IPS-20b (cell line): ENCODE data around the gene MYL6B.

Experiments used
- H3K27ac ChIP-seq: one replicate; pipeline ENCODE4 v1.5.1; 2013; ENCODE audit warnings: low read length
- H3K27me3 ChIP-seq: 2 replicates; pipeline ENCODE4 v1.6.1; 2013; ENCODE audit warnings: mild to moderate bottlenecking, low read length, inconsistent platforms; ENCODE audit not compliant: insufficient read depth
- H3K36me3 ChIP-seq: 2 replicates; pipeline ENCODE4 v1.6.1; 2013; ENCODE audit warnings: low read depth, mild to moderate bottlenecking, inconsistent platforms, low read length, moderate library complexity; ENCODE audit not compliant: insufficient read depth
- H3K4me1 ChIP-seq: 2 replicates; pipeline ENCODE4 v1.6.1; 2013; ENCODE audit warnings: mild to moderate bottlenecking, control low read depth, inconsistent platforms, low read length, moderate library complexity; ENCODE audit not compliant: insufficient read depth
- H3K4me3 ChIP-seq: 2 replicates; pipeline ENCODE4 v1.5.1; 2013; ENCODE audit warnings: mild to moderate bottlenecking, low read length, inconsistent platforms
- H3K9ac ChIP-seq: 2 replicates; pipeline ENCODE4 v1.6.1; 2013; ENCODE audit warnings: low read depth, mild to moderate bottlenecking, inconsistent platforms, low read length, moderate library complexity
- H3K9me3 ChIP-seq: 2 replicates; pipeline ENCODE4 v1.6.1; 2013; ENCODE audit warnings: mild to moderate bottlenecking, low read depth, low read length, inconsistent platforms; ENCODE audit not compliant: insufficient read depth

The MYL6B gene

GRCh38 chr12:56127485-56127887, 24.9 kb upstream of the MYL6B start:
- H3K27ac ChIP-seq = no peak overlapping the region
- H3K9ac ChIP-seq = peak overlapping the region; percentile 74; the same call in 1 of the 2 replicates
- H3K4me1 ChIP-seq = peaks cover 13% of the 10 kb centered on the region; the same call in 1 of the 2 replicates
- no peaks in the 10 kb centered on the region for H3K9me3 ChIP-seq
- H3K27me3 ChIP-seq = no peaks in the 10 kb centered on the region
- peak overlapping the region; percentile 63 for H3K4me3 ChIP-seq
- H3K36me3 ChIP-seq = peaks cover 25% of the 10 kb centered on the region

- H3K9me3 ChIP-seq = no peaks in the 10 kb centered on the region
- H3K36me3 ChIP-seq = peaks cover 29% of the 10 kb centered on the region
- peak within 1 kb of the TSS; percentile 93 for H3K9ac ChIP-seq
- no peaks in the 10 kb centered on the region for H3K27me3 ChIP-seq
- no peak within 1 kb of the TSS for H3K27ac ChIP-seq
- peaks cover 13% of the 10 kb centered on the region; the same call in 1 of the 2 replicates for H3K4me1 ChIP-seq
- peak within 1 kb of the TSS; percentile 86 for H3K4me3 ChIP-seq
These were observed 24.3 kb upstream of the MYL6B start, which contains the start of gene ESYT1 for GRCh38 chr12:56127888-56128669. Gene ESYT1, plus strand, starts transcription at chr12:56128267. Its CDS starts 53 bp downstream, at chr12:56128320.

GRCh38 chr12:56128670-56129205, 23.6 kb upstream of the MYL6B start:
- no peak overlapping the region for H3K27ac ChIP-seq

GRCh38 chr12:56129206-56129941, 23.0 kb upstream of the MYL6B start:
- Histone ChIP-seq H3K36me3 (peaks cover 42% of the 10 kb centered on the region), H3K9ac (peak overlapping the region; percentile 93), H3K4me3 (peak overlapping the region; percentile 86), H3K27me3 (no peaks in the 10 kb centered on the region), H3K9me3 (no peaks in the 10 kb centered on the region), H3K4me1 (peaks cover 13% of the 10 kb centered on the region; the same call in 1 of the 2 replicates), H3K27ac (no peak overlapping the region)

More at GRCh38 chr12:56128670-56129205, 23.6 kb upstream of the MYL6B start:
- Histone ChIP-seq H3K27me3 (no peaks in the 10 kb centered on the region), H3K4me3 (peak overlapping the region; percentile 86), H3K36me3 (peaks cover 35% of the 10 kb centered on the region), H3K4me1 (peaks cover 13% of the 10 kb centered on the region; the same call in 1 of the 2 replicates), H3K9me3 (no peaks in the 10 kb centered on the region), H3K9ac (peak overlapping the region; percentile 93)

- peak overlapping the region; percentile 86; the same call in 1 of the 2 replicates for H3K4me3 ChIP-seq
- no peaks in the 10 kb centered on the region for H3K27me3 ChIP-seq
- peaks cover 13% of the 10 kb centered on the region; the same call in 1 of the 2 replicates for H3K4me1 ChIP-seq
- H3K9me3 ChIP-seq = no peaks in the 10 kb centered on the region
- peak overlapping the region; percentile 93; the same call in 1 of the 2 replicates for H3K9ac ChIP-seq
- H3K27ac ChIP-seq = no peak overlapping the region
- peaks cover 48% of the 10 kb centered on the region for H3K36me3 ChIP-seq
These were observed 22.4 kb upstream of the MYL6B start for GRCh38 chr12:56129942-56130495.

GRCh38 chr12:56130876-56131275, 21.5 kb upstream of the MYL6B start:
- no peaks in the 10 kb centered on the region for H3K9me3 ChIP-seq
- H3K27ac ChIP-seq = no peak overlapping the region
- no peaks in the 10 kb centered on the region for H3K27me3 ChIP-seq
- H3K4me1 ChIP-seq = peaks cover 13% of the 10 kb centered on the region; the same call in 1 of the 2 replicates
- H3K4me3 ChIP-seq = no peak overlapping the region
- H3K9ac ChIP-seq = no peak overlapping the region
- peaks cover 57% of the 10 kb centered on the region for H3K36me3 ChIP-seq

GRCh38 chr12:56134897-56135296, 17.5 kb upstream of the MYL6B start:
- H3K27ac ChIP-seq = no peak overlapping the region
- peaks cover 97% of the 10 kb centered on the region for H3K36me3 ChIP-seq
- H3K4me1 ChIP-seq = no peaks in the 10 kb centered on the region
- no peaks in the 10 kb centered on the region for H3K9me3 ChIP-seq
- H3K27me3 ChIP-seq = no peaks in the 10 kb centered on the region
- H3K4me3 ChIP-seq = no peak overlapping the region
- H3K9ac ChIP-seq = no peak overlapping the region

GRCh38 chr12:56137853-56138571, 14.4 kb upstream of the MYL6B start:
- Histone ChIP-seq H3K9me3 (no peaks in the 10 kb centered on the region), H3K27me3 (no peaks in the 10 kb centered on the region), H3K4me3 (no peak overlapping the region), H3K36me3 (peaks cover 97% of the 10 kb centered on the region), H3K9ac (no peak overlapping the region), H3K4me1 (no peaks in the 10 kb centered on the region), H3K27ac (no peak overlapping the region)

- Histone ChIP-seq H3K4me3 (no peak overlapping the region), H3K4me1 (no peaks in the 10 kb centered on the region), H3K27ac (no peak overlapping the region), H3K9ac (no peak overlapping the region), H3K36me3 (peaks cover 80% of the 10 kb centered on the region), H3K9me3 (no peaks in the 10 kb centered on the region), H3K27me3 (no peaks in the 10 kb centered on the region)
These were observed 10.2 kb upstream of the MYL6B start for GRCh38 chr12:56141946-56142784.

- H3K27me3 ChIP-seq = no peaks in the 10 kb centered on the region
- peaks cover 69% of the 10 kb centered on the region for H3K36me3 ChIP-seq
- no peak overlapping the region for H3K9ac ChIP-seq
- H3K4me3 ChIP-seq = no peak overlapping the region
- H3K27ac ChIP-seq = no peak overlapping the region
- H3K4me1 ChIP-seq = no peaks in the 10 kb centered on the region
- no peaks in the 10 kb centered on the region for H3K9me3 ChIP-seq
These were observed 9.2 kb upstream of the MYL6B start for GRCh38 chr12:56143217-56143616.
